ENCODE data around the gene FOXJ1. TPM values are rescaled to one million over a fixed set of nuclear protein-coding genes. Genes with fewer than 3 reads are reported as not detected.

Gene FOXJ1
- total and polyA plus RNA-seq, 2 of the 13 experiments (the other 11 are each of a cell fraction or from before 2014, with no cell fraction given): 0.98 to 1.6 TPM

DNA sequence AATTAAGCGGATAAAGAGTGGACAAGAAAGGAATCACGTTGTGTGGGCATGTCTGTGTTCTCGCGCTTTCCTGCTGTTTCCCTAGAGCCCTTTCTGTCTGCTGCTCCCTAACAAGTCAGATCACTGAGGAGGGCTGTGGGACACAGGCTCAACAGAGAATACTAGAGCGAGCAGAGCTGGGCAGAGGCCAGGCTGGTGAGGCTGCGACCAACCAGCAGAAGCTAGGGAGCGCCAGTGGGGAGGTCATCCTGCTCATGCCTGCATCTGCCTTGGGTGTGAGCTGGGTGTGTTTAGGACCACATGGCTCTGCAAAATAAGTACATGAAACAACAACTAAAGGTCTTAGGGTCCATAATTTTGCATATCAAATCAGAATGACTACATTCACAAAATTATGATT lies 11.5 kb upstream of the FOXJ1 start (continued):
- TF ChIP-seq, protein P1, sequence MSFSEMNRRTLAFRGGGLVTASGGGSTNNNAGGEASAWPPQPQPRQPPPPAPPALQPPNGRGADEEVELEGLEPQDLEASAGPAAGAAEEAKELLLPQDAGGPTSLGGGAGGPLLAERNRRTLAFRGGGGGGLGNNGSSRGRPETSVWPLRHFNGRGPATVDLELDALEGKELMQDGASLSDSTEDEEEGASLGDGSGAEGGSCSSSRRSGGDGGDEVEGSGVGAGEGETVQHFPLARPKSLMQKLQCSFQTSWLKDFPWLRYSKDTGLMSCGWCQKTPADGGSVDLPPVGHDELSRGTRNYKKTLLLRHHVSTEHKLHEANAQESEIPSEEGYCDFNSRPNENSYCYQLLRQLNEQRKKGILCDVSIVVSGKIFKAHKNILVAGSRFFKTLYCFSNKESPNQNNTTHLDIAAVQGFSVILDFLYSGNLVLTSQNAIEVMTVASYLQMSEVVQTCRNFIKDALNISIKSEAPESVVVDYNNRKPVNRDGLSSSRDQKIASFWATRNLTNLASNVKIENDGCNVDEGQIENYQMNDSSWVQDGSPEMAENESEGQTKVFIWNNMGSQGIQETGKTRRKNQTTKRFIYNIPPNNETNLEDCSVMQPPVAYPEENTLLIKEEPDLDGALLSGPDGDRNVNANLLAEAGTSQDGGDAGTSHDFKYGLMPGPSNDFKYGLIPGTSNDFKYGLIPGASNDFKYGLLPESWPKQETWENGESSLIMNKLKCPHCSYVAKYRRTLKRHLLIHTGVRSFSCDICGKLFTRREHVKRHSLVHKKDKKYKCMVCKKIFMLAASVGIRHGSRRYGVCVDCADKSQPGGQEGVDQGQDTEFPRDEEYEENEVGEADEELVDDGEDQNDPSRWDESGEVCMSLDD (CRISPR knock-in tag; IDR thresholded peaks at IDR 0.05; ENCODE audit: borderline replicate concordance): no peak

DNA sequence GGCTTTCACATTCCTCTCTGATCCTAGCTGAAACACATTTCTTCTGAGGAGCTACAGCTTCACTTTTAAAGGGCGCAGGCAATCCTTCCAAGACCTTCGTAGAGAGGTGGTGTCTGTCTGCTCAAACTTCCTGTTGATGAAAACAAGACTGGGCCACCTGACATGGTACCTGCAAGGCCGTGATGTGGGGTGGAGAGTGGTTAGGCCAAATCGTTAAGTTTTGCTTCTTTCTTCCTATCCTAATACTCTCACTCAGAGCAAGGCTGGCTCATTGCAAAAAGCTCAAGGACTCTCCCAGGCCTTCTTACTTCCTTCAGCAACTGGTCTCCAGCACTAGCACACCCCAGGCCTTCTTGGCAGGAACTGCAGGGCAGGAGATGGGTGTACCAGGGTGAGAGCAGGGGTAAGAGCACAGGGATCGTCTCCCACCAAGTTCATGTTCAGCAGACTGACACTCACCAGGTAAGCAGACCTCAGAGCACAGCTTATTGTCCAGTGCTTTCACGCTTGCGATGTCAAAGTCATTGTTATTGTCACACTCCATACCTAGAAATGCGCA lies 10.9 kb upstream of the FOXJ1 start:
- WGBS (ENCODE audit: low lambda C conversion rate): 78% methylated on average over 8 of the region's 8 CpGs
- FAIRE-seq: no peak
- intact Hi-C loops (cut with micrococcal nuclease; ENCODE audit: unreplicated experiment) (no loop called here), in situ Hi-C loops (cut with HindIII; ENCODE audit: extremely low pct_ligation_motif_present, low pct_unique_long_range_greater_than_20kb) (no loop called here)
- TF ChIP-seq, protein P2, sequence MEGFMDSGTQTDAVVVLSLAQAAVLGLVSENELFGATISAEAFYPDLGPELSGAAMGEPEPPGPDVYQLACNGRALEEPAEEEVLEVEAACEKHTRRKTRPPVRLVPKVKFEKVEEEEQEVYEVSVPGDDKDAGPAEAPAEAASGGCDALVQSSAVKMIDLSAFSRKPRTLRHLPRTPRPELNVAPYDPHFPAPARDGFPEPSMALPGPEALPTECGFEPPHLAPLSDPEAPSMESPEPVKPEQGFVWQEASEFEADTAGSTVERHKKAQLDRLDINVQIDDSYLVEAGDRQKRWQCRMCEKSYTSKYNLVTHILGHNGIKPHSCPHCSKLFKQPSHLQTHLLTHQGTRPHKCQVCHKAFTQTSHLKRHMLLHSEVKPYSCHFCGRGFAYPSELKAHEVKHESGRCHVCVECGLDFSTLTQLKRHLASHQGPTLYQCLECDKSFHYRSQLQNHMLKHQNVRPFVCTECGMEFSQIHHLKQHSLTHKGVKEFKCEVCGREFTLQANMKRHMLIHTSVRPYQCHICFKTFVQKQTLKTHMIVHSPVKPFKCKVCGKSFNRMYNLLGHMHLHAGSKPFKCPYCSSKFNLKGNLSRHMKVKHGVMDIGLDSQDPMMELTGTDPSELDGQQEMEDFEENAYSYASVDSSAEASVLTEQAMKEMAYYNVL (CRISPR knock-in tag; IDR thresholded peaks at IDR 0.05; ENCODE audit: borderline replicate concordance): no peak
- TF ChIP-seq, protein P3, sequence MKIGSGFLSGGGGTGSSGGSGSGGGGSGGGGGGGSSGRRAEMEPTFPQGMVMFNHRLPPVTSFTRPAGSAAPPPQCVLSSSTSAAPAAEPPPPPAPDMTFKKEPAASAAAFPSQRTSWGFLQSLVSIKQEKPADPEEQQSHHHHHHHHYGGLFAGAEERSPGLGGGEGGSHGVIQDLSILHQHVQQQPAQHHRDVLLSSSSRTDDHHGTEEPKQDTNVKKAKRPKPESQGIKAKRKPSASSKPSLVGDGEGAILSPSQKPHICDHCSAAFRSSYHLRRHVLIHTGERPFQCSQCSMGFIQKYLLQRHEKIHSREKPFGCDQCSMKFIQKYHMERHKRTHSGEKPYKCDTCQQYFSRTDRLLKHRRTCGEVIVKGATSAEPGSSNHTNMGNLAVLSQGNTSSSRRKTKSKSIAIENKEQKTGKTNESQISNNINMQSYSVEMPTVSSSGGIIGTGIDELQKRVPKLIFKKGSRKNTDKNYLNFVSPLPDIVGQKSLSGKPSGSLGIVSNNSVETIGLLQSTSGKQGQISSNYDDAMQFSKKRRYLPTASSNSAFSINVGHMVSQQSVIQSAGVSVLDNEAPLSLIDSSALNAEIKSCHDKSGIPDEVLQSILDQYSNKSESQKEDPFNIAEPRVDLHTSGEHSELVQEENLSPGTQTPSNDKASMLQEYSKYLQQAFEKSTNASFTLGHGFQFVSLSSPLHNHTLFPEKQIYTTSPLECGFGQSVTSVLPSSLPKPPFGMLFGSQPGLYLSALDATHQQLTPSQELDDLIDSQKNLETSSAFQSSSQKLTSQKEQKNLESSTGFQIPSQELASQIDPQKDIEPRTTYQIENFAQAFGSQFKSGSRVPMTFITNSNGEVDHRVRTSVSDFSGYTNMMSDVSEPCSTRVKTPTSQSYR (CRISPR knock-in tag; IDR thresholded peaks at IDR 0.05; ENCODE audit: borderline replicate concordance): no peak
- no peak for DNase-seq (ENCODE audit: low spot score)
- Histone ChIP-seq H3K9me3 (ENCODE audit: low read length) (no peaks in the 10 kb centered on the region), H3K4me2 (ENCODE audit: low read depth, low read length) (no peak overlapping the region), H3K27ac (ENCODE audit: extremely low read length, insufficient read depth, low read length) (no peak overlapping the region), H2AFZ (ENCODE audit: low read length) (no peak overlapping the region), H3K27me3 (ENCODE audit: control insufficient read depth in 1 of 2, insufficient read depth in 2 of 2, low read length in 2 of 2) (peaks cover 0 to 17% of the 10 kb centered on the region in 2 experiments; a peak in 3 of 5 replicates), H3K9ac (ENCODE audit: insufficient read depth, low read depth, low read length) (no peak overlapping the region), H3K4me1 (ENCODE audit: insufficient read depth, low read length) (peaks cover 11% of the 10 kb centered on the region), H4K20me1 (ENCODE audit: insufficient read depth, low read length) (no peaks in the 10 kb centered on the region), H3K36me3 (replicated peaks in 1 of 2; ENCODE audit: control insufficient read depth in 1 of 2, insufficient read depth in 2 of 2, low read length in 2 of 2) (no peaks in the 10 kb centered on the region), H3K4me3 (replicated peaks in 1 of 3; ENCODE audit: insufficient read depth in 1 of 3, low read depth in 2 of 3, low read length in 3 of 3) (no peak overlapping the region), H3K79me2 (ENCODE audit: insufficient read depth, low read length) (no peaks in the 10 kb centered on the region)
- no TSS peak for BruUV-seq (replicated peaks)
- ChIA-PET CTCF (ENCODE audit: low intra/inter-chr PET ratio, low total read pairs) (interaction anchor here (0.6 to 4.1 kb wide), 2 partner anchors 31 kb away, joined by 4 to 20 read pairs; no protein-coding TSS in a partner anchor), POLR2A (interaction anchor here (1.7 kb wide), 1 partner anchor 28 kb away, joined by 4 read pairs; no protein-coding TSS in a partner anchor)
- ATAC-seq: no peak
